ENCODE data around the gene FRMPD3. TPM values are rescaled to one million over a fixed set of nuclear protein-coding genes. Genes with fewer than 3 reads are reported as not detected.

FRMPD3 gene
- total and polyA plus RNA-seq, 2 of the 8 experiments (the other 6 are each of a cell fraction or from before 2014, with no cell fraction given), result 0.38 to 0.56 TPM

- no peak for TF ChIP-seq TBP (IDR thresholded peaks at IDR 0.05; ENCODE audit: low read depth, low read length)
- no peak for TF ChIP-seq POU5F1 (IDR thresholded peaks at IDR 0.05; ENCODE audit: low read depth, low read length)
Measured at GRCh38 chrX:107470198-107470597, 20.7 kb downstream of the FRMPD3 start (continued).
